Thymus (tissue), 2 donors: Measurements from ENCODE around the gene DYNLT3. TPM values are rescaled to one million over a fixed set of nuclear protein-coding genes. Genes with fewer than 3 reads are reported as not detected.

Experiments
- polyA plus RNA-seq: library from polyadenylated mRNA; stranded (reverse); fragments of 200-250 nt; gene quantifications from one replicate; pipeline ENCODE4 v1.2.3, GENCODE V29; 2013
- total RNA-seq: library from RNA; stranded (reverse); fragments of 120-200 nt; gene quantifications from one replicate; pipeline ENCODE4 v1.2.4, GENCODE V29; 2013
- donor health status: healthy.

Gene DYNLT3
- total and polyA plus RNA-seq, 2 donors, result 10.4 to 47.4 TPM

Other genes with a start within 250 kb of the DYNLT3 start
- 0.66 TPM for gene XK, start 161.8 kb downstream of the DYNLT3 start, total RNA-seq
- gene XK, start 161.8 kb downstream of the DYNLT3 start, polyA plus RNA-seq, result 0.50 TPM
- 41.7 TPM for gene CYBB, start 67.5 kb downstream of the DYNLT3 start, total RNA-seq
- 7.6 TPM for gene CYBB, start 67.5 kb downstream of the DYNLT3 start, polyA plus RNA-seq
- gene SYTL5, start 159.0 kb upstream of the DYNLT3 start, total RNA-seq, result 0.14 TPM
- gene SYTL5, start 159.0 kb upstream of the DYNLT3 start, polyA plus RNA-seq, result 0.66 TPM